Neural cell (in vitro differentiated cells): ENCODE results near the gene CLASP2.

ENCODE experiments used
- EP300 ChIP-seq: fragments of 450-650 bp; conservative IDR thresholded peaks from 2 replicates; pipeline ENCODE4 v1.6.1; 2014; ENCODE audit warnings: antibody characterized with exemption, mild to moderate bottlenecking, moderate library complexity; ENCODE audit not compliant: poor library complexity, severe bottlenecking
- EZH2 ChIP-seq: fragments of 200-600, 300-800 bp; shearing (Covaris generic), sonication (generic); IDR thresholded peaks from 2 replicates; pipeline ENCODE4 v1.6.1; 2014; ENCODE audit warnings: antibody characterized with exemption, low read length, borderline replicate concordance, mild to moderate bottlenecking; ENCODE audit not compliant: insufficient read depth, poor library complexity, severe bottlenecking
- POLR2AphosphoS5 ChIP-seq: IDR thresholded peaks from 2 replicates; pipeline ENCODE4 v1.6.1; 2012
- RAD21 ChIP-seq: fragments of 450-650 bp; conservative IDR thresholded peaks from 2 replicates; pipeline ENCODE4 v1.6.1; 2014; ENCODE audit warnings: antibody characterized with exemption, mild to moderate bottlenecking, moderate library complexity
- SMC3 ChIP-seq: fragments of 450-650 bp; conservative IDR thresholded peaks from 2 replicates; pipeline ENCODE4 v1.6.1; 2014; ENCODE audit warnings: antibody characterized with exemption, mild to moderate bottlenecking, moderate library complexity; ENCODE audit not compliant: poor library complexity
- TF ChIP-seq, protein P1 (sequence below): fragments of 450-650 bp; IDR thresholded peaks from 2 replicates; pipeline ENCODE4 v1.5.1; 2014; ENCODE audit warnings: antibody characterized with exemption, mild to moderate bottlenecking, moderate library complexity; ENCODE audit not compliant: poor library complexity, severe bottlenecking

DNA sequence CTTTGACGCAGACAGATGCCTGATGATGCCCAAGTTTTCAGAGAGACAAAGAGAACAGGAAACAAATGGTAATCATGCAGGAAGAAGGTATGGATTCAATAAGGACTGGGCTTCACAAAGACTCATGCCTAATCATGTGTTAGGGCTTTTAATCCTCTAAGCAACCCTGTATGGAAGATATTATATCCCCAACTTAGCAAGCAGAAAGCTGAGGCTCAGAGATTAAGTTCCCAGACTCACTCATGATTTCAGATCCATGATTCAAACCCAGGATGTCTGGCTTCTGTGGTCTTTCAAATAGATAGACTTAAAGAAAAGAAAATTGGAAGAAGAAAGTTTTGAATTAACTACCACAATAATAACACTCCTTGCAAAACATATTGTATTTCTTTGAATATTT, 4.1 kb upstream of the CLASP2 start:
- TF ChIP-seq POLR2AphosphoS5 (no peak), EZH2 (no peak), RAD21 (no peak), SMC3 (no peak), EP300 (no peak)
- TF ChIP-seq, protein P1, sequence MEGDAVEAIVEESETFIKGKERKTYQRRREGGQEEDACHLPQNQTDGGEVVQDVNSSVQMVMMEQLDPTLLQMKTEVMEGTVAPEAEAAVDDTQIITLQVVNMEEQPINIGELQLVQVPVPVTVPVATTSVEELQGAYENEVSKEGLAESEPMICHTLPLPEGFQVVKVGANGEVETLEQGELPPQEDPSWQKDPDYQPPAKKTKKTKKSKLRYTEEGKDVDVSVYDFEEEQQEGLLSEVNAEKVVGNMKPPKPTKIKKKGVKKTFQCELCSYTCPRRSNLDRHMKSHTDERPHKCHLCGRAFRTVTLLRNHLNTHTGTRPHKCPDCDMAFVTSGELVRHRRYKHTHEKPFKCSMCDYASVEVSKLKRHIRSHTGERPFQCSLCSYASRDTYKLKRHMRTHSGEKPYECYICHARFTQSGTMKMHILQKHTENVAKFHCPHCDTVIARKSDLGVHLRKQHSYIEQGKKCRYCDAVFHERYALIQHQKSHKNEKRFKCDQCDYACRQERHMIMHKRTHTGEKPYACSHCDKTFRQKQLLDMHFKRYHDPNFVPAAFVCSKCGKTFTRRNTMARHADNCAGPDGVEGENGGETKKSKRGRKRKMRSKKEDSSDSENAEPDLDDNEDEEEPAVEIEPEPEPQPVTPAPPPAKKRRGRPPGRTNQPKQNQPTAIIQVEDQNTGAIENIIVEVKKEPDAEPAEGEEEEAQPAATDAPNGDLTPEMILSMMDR = no peak
